Common myeloid progenitor, CD34-positive (primary cell): ENCODE results near the gene WSCD1.

Source experiments
- CTCF ChIA-PET: fragments of 350-600 bp; sonication (Branson Sonifier 250); formaldehyde crosslinking; loops from one replicate; lab custom pipeline; 2021; ENCODE audit warnings: antibody characterized with exemption; lab: Charles Lee
- POLR2A ChIA-PET: fragments of 350-600 bp; sonication (Branson Sonifier 250); formaldehyde crosslinking; loops from one replicate; lab custom pipeline; 2021; ENCODE audit warnings: antibody characterized with exemption; lab: Charles Lee
- DNase-seq, 3 donors: peaks; one replicate each; pipeline versions ENCODE4 v3.0.0 to v3.0.0-alpha.2; 2013
- H3K27ac ChIP-seq, 2 experiments: 1 replicate in 1 of 2; 2 replicates in 1 of 2; pipeline ENCODE4 v1.7.0; 2013; ENCODE audit warnings: inconsistent platforms in 2 of 2, low read length in 2 of 2, mild to moderate bottlenecking in 2 of 2, low read depth in 1 of 2, moderate library complexity in 1 of 2; ENCODE audit not compliant: severe bottlenecking in 2 of 2, insufficient read depth in 1 of 2, poor library complexity in 1 of 2
- H3K27me3 ChIP-seq, 5 experiments: replicated peaks in 2 of 5; 1 replicate in 3 of 5; 2 replicates in 2 of 5; pipeline versions ENCODE4 v1.6.1 to v1.7.0; 2013; ENCODE audit warnings: low read length in 4 of 5, mild to moderate bottlenecking in 2 of 5, moderate library complexity in 2 of 5, inconsistent platforms in 1 of 5; ENCODE audit not compliant: insufficient read depth in 5 of 5, control insufficient read depth in 4 of 5
- H3K36me3 ChIP-seq, 4 experiments: 1 replicate in 2 of 4; 2 replicates in 2 of 4; pipeline versions ENCODE4 v1.6.1 to v1.7.0; 2013; ENCODE audit warnings: low read length in 3 of 4, control low read depth in 1 of 4, mild to moderate bottlenecking in 1 of 4; ENCODE audit not compliant: control insufficient read depth in 4 of 4, insufficient read depth in 4 of 4
- H3K4me1 ChIP-seq, 4 experiments: 1 replicate in 3 of 4; 2 replicates in 1 of 4; pipeline versions ENCODE4 v1.6.1 to v1.7.1; 2013; ENCODE audit warnings: low read length in 3 of 4, mild to moderate bottlenecking in 3 of 4, control low read depth in 1 of 4, inconsistent platforms in 1 of 4, moderate library complexity in 1 of 4; ENCODE audit not compliant: control insufficient read depth in 4 of 4, insufficient read depth in 4 of 4; ENCODE audit errors: control extremely low read depth in 1 of 4
- H3K4me3 ChIP-seq, 7 experiments: 1 replicate in 4 of 7; 2 replicates in 3 of 7; pipeline versions ENCODE4 v1.5.1 to v1.7.0; 2013; ENCODE audit warnings: mild to moderate bottlenecking in 7 of 7, low read length in 6 of 7, moderate library complexity in 6 of 7, inconsistent platforms in 2 of 7, low read depth in 2 of 7, control low read depth in 1 of 7; ENCODE audit not compliant: insufficient read depth in 4 of 7, control insufficient read depth in 1 of 7; ENCODE audit errors: extremely low read depth in 1 of 7
- H3K9me3 ChIP-seq, 5 experiments: 1 replicate in 4 of 5; 2 replicates in 1 of 5; pipeline versions ENCODE4 v1.6.1 to v1.7.1; 2013; ENCODE audit warnings: low read length in 4 of 5, mild to moderate bottlenecking in 2 of 5, inconsistent platforms in 1 of 5, low read depth in 1 of 5, moderate library complexity in 1 of 5; ENCODE audit not compliant: control insufficient read depth in 4 of 5, insufficient read depth in 2 of 5; ENCODE audit errors: control extremely low read depth in 1 of 5
- WGBS: methylation state at CpG from one replicate; pipeline ENCODE4 v1.1.5; 2013; ENCODE audit not compliant: insufficient coverage; 5-methylcytosine and 5-hydroxymethylcytosine counted together

The WSCD1 gene

GRCh38 chr17:6028294-6028693, 41.9 kb upstream of the WSCD1 start:
- no peaks in the 10 kb centered on the region for H3K36me3 ChIP-seq
- ChIA-PET CTCF (no interaction called here), POLR2A (no interaction called here)
- H3K4me1 ChIP-seq = no peaks in the 10 kb centered on the region
- H3K27me3 ChIP-seq = peaks cover 0 to 25% (median 10%) of the 10 kb centered on the region in 5 experiments
- DNase-seq = no peak
- no peaks in the 10 kb centered on the region for H3K9me3 ChIP-seq
- 28% methylated on average over 9 of the region's 10 CpGs for WGBS
- no peak overlapping the region for H3K4me3 ChIP-seq
- H3K27ac ChIP-seq = no peak overlapping the region

GRCh38 chr17:6035801-6036394, 34.3 kb upstream of the WSCD1 start:
- H3K36me3 ChIP-seq = no peaks in the 10 kb centered on the region
- no peak overlapping the region for H3K27ac ChIP-seq
- H3K4me1 ChIP-seq = no peaks in the 10 kb centered on the region
- DNase-seq = no peak
- 87% methylated on average over 5 of the region's 7 CpGs for WGBS
- no peaks in the 10 kb centered on the region for H3K9me3 ChIP-seq
- no peak overlapping the region for H3K4me3 ChIP-seq
- H3K27me3 ChIP-seq = peaks cover 0 to 9% (median 2%) of the 10 kb centered on the region in 5 experiments
- CTCF ChIA-PET = no interaction called here
- POLR2A ChIA-PET = no interaction called here

- no peak for DNase-seq
- H3K4me3 ChIP-seq = no peak overlapping the region
- WGBS = 91% methylated on average over 12 of the region's 13 CpGs
- H3K27me3 ChIP-seq = peaks cover 0 to 9% (median 0%) of the 10 kb centered on the region in 5 experiments
- no peaks in the 10 kb centered on the region for H3K36me3 ChIP-seq
- H3K9me3 ChIP-seq = no peaks in the 10 kb centered on the region
- ChIA-PET CTCF (no interaction called here), POLR2A (no interaction called here)
- no peaks in the 10 kb centered on the region for H3K4me1 ChIP-seq
- no peak overlapping the region for H3K27ac ChIP-seq
These were observed 29.7 kb upstream of the WSCD1 start for GRCh38 chr17:6040504-6040903.

- 84% methylated on average over 10 of the region's 13 CpGs for WGBS
- no peaks in the 10 kb centered on the region for H3K36me3 ChIP-seq
- H3K27ac ChIP-seq = no peak overlapping the region
- POLR2A ChIA-PET = no interaction called here
- no peak for DNase-seq
- H3K4me1 ChIP-seq = no peaks in the 10 kb centered on the region
- H3K4me3 ChIP-seq = no peak overlapping the region
- H3K27me3 ChIP-seq = peaks cover 0 to 9% (median 0%) of the 10 kb centered on the region in 5 experiments
- CTCF ChIA-PET = no interaction called here
- H3K9me3 ChIP-seq = no peaks in the 10 kb centered on the region
These were observed 28.9 kb upstream of the WSCD1 start for GRCh38 chr17:6041246-6041645.

GRCh38 chr17:6043405-6043804, 26.8 kb upstream of the WSCD1 start:
- no peak for DNase-seq
- Histone ChIP-seq H3K9me3 (no peaks in the 10 kb centered on the region), H3K27ac (no peak overlapping the region), H3K4me3 (no peak overlapping the region), H3K4me1 (no peaks in the 10 kb centered on the region), H3K27me3 (peaks cover 0 to 10% (median 0%) of the 10 kb centered on the region in 5 experiments), H3K36me3 (no peaks in the 10 kb centered on the region)
- CTCF ChIA-PET = no interaction called here
- WGBS = 95% methylated on average over 2 of the region's 2 CpGs
- POLR2A ChIA-PET = no interaction called here

- H3K4me1 ChIP-seq = no peaks in the 10 kb centered on the region
- peaks cover 0 to 10% (median 0%) of the 10 kb centered on the region in 5 experiments for H3K27me3 ChIP-seq
- no peaks in the 10 kb centered on the region for H3K36me3 ChIP-seq
- POLR2A ChIA-PET = no interaction called here
- CTCF ChIA-PET = no interaction called here
- no peaks in the 10 kb centered on the region for H3K9me3 ChIP-seq
- H3K27ac ChIP-seq = no peak overlapping the region
- 99% methylated on average over 6 of the region's 6 CpGs for WGBS
- DNase-seq = no peak
- H3K4me3 ChIP-seq = no peak overlapping the region
These were observed 25.9 kb upstream of the WSCD1 start for GRCh38 chr17:6044261-6044660.

GRCh38 chr17:6045621-6046357, 24.4 kb upstream of the WSCD1 start:
- CTCF ChIA-PET = no interaction called here
- Histone ChIP-seq H3K4me1 (no peaks in the 10 kb centered on the region), H3K27ac (no peak overlapping the region), H3K4me3 (no peak overlapping the region), H3K36me3 (no peaks in the 10 kb centered on the region), H3K9me3 (no peaks in the 10 kb centered on the region), H3K27me3 (peaks cover 0 to 10% (median 0%) of the 10 kb centered on the region in 5 experiments)
- DNase-seq = no peak
- 93% methylated on average over 5 of the region's 6 CpGs for WGBS
- POLR2A ChIA-PET = no interaction called here
